ENCODE measurements around the gene RNASE13. TPM values are rescaled to one million over a fixed set of nuclear protein-coding genes. Genes with fewer than 3 reads are reported as not detected.
"Not testable (repeated sequence)": the region's sequence is repeated elsewhere in the genome, so short reads cannot be mapped to it uniquely, and the experiment has no call there.

The RNASE13 gene
- total RNA-seq, 1 donor from 2014 or later: not detected

DNA sequence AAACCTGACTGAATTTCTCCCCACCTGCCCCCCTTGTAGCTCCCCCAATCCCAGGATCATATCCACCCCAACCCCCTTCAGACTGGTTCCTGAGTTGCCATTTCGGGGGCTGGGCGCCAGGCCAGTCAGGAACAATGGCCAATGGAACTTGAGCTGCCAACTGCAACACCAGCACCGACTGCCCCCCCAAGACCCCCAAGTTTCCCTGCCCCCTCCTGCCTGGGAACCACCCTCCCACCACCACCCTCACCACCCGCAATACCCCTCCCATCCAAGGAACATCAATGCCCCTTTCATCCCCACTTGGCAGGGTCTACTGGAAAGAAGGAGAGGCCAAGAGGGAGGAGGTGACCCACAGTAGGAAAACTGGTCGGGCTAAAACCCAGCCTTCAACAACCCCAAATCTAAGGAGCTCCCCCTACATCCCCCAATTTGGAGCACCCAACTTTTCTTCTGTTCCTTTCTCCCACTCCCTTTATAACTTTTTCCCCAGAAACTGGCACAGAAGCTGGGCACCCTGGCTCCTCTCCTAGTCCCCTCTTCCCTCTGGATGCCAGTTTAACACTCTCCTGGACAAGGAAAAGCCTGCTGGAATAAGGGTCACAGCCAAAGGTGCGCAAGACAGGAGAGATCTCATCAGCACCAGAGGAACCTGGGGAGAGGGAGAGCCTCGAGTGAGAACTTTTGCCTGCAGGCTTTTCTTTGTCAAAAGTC, 8.2 kb downstream of the RNASE13 start:
- no peak for DNase-seq (ENCODE audit: low spot score)
- intact Hi-C loops (cut with DNase I): no loop called here

DNA sequence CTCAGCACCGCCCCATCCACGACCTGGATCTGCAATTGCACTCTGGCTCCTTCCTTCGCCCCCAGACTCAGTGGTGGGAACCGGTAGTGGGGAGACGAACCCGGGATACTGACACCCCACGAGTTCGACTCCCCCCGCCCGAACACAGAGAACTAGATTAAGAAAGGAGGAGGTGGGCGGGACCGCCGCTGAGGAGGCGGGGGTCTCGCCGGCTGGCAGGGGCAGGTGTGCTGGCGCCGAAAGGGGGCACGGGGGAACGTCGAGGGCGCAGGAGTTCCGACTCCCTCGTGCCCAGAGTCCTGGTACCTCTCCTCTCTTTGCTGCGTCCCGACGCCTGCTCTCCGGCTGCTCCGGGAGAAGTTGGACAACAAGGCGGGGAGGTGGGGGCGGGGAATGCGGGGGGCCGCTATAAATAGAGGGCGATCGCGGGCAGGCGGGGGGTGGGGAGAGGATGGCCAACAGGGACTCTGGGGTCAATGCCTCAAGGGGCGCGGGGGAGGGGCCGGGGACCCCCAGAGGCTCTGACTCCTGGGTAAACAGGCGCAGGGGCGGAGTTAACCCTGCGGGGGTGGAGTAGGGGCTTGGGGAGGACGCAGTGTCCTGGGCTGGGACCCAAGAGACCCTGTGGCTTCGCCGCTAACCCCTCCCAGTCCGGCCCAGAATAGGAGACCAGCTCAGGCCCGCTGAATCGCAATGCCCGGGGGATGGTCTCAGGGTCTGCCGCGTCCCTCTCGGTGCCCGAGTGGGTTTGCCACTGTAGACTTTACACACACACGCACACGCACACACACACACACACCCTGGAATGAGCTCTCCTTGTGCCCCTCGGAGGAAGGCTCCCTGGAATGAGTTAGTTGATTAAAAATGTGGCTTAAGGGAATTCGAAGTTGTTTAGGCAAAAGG, 9.0 kb downstream of the RNASE13 start:
- peak; percentile 89 for DNase-seq (ENCODE audit: low spot score)
- intact Hi-C loops (cut with DNase I): loop anchor here (2.0 kb wide), 1 partner anchor 45 kb away; the partner anchor contains the start of gene ARHGEF40

DNA sequence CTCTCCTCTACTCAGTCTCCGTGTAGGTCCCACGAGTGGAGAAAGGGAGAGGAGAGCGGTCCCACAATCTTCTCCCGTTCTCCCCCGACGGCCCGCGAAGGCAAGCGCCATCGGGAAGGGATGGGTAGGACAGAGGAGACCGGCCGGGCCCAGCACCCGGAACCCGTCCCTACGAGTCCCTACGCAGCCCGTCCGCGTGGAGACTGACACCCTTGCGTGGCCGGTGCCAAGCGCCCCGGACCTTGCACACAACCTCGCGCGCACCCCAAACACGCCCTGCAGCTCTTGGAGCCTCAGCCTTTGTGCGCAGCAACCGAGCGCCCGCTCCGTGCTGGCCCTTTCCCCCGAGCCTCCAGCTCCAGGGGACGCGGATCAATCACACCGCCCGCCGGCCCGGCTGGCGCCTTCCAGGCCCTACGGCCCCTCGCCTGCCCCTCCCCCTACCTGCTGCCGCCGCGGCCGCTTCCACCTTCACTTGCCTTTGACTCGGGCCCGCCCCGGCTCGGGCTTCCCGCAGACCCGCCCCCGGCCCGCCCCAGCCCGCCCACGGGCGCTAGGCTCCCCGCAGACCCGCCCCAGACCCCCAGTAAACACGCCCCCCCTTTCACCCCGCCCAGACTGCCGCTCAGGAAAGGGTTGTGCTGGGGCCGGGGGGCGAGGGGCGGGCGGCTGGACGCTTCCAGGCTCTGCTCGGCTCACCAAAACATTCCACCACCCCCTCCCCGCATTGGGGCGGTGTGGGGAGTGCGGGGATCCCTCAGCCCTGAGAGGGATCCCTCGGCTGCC, 9.8 kb downstream of the RNASE13 start, which contains the start of gene NDRG2:
Gene NDRG2 (minus strand): TSS at position 477 of the 786 bp plus-strand sequence. CDS start 1,746 bp downstream, outside the sequence.
- DNase-seq (ENCODE audit: low spot score): peak; percentile 90
- intact Hi-C loops (cut with DNase I): loop anchor here (2.0 kb wide), 1 partner anchor 46 kb away; the partner anchor contains the start of gene ARHGEF40

DNA sequence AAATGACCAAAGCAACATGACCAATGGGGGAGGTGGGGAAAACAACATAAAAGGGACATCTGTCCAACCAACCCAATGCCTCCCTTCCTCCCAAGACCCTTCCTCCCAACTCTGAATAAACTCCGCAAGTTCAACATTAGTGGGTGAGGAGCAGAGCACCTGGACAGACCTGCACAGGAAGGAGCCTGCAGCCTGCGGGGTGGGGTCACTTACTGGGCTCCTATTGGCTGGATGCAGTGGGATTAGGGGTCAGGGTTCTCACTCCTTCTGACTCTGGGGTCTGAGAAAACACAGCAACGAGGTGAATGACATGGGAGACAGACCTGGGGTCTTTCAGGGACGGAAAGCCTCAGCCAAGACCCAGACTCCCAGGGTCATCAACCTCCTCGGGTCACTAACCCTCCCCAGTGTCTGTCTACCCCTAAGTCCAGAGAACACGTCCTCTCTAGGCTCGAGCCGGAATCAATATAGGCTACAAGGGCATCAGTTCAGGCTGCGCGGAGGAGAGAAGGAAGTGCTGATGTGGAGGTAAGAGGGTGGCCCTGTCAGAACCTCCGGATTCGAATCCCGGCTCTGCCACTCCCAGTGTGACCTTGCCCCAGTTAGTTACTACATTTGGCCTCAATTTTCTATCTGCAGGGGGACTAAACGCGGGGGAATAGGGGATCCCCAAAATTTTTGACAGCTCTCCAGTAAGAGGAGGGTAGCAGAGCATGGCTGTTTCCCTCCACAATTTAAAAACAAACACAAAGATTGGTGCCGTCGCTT, 10.6 kb downstream of the RNASE13 start:
- intact Hi-C loops (cut with DNase I): loop anchor here (2.0 kb wide), 1 partner anchor 47 kb away; the partner anchor contains the start of gene ARHGEF40
- DNase-seq (ENCODE audit: low spot score): no peak

DNA sequence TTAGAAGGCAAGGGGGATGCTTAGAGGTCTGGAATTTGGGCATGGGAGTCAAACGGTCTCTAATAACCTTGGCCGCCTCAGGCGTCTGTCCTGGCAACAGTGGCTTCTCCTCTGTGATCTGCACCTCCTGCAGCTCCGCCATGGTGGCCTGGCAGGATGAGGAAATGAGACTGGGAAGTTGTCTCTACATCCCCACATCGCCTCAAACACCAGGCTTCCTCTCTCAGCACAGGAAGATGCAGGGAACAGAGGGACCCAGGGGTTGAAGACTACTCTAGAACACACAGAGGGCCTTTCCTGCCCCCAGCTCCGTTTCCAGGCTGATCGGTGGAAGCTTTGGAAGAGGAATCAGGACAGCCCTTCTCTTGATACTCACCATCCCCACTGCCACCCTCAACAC, 11.4 kb downstream of the RNASE13 start:
- intact Hi-C loops (cut with DNase I): no loop called here
- no peak for DNase-seq (ENCODE audit: low spot score)

DNA sequence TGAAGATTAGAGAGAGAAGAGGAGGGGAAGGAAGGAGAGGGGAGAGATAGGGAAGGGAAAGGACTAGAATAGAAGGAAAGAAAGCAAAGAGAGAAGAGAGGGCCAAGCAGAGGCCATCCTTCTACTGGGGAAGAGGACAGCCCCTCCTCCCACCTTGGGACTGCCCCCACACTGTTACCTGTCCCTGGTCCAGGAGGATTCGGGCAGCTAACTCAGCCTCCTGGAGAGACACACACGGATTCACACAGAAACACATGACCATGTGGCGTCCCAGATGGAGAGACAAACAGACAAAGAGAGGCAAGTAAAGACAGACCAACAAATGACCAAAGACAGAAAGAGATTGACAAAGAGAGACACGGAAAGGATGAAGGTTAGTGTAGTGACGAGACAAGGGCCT, 11.9 kb downstream of the RNASE13 start:
- intact Hi-C loops (cut with DNase I): no loop called here

DNA sequence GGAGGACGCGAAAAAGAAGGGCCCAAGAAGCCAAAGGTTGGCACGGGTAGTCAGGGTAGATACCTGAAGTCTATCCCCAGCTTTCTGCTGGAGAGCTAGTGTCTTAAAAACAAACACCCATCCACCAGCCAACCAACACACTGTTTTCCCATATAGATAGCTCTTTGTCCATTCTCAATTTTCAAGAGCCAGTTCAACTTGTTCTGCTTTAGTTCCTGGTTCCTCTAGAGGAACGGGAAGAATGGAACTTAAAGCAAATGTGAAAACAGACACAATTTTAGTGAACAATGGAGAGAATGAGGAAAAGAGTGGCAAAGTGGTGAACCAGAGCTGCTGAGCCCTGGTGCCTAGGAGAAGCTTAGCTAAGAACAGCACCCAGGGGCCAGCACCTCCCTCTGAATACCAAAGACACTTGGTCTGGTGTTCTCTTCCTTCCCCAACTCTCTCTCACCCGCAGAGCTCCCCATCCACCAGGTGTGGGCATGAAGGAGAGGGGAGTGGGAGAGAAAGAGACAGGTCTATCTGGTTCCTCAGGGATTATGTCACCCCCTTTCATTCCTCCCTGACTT, 13.5 kb downstream of the RNASE13 start:
- DNase-seq (ENCODE audit: low spot score): no peak
- intact Hi-C loops (cut with DNase I): no loop called here

More for the DNA sequence above, 11.9 kb downstream of the RNASE13 start:
- DNase-seq (ENCODE audit: low spot score): no peak

DNA sequence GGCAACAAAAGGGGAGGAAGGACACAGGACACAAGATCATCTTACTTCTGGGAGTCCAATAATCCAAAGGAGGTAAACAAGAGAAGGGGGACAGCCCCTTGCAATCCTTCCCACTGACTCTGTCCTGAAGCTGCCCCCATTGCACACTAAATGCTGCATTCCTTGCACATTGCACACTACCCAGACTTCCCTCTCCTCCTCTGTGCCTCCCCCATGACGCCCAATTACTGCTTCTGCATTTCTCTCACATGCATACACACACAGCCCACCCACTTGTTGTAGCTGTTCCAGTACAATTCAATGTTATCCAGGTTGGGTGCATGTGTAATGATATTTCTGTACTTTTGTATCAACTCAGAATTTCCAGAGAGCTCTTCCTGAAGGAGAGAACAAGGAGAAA, 15.2 kb downstream of the RNASE13 start:
- intact Hi-C loops (cut with DNase I): loop anchor here (5.0 kb wide), 1 partner anchor 73 kb away; no protein-coding TSS in a partner anchor
- DNase-seq (ENCODE audit: low spot score): no peak

DNA sequence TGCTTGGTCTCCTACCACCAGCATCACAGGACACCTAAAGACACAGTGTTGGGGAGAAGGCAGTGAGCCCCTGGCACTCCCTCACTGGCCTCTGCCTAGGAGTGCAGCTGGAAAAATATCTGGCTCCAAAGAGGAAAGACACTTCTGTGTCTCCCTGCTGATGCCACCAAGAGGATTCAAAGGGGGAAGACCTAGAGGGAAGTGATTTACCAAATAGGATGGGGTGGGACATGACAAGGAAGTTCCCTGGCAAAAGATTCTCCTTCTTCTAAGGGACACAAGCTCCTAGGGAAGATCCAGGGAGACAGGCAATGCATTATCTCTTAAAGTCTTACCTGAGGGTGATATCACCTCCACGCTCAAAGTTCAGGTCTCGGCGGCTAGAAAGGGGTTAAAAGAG, 15.8 kb downstream of the RNASE13 start:
- intact Hi-C loops (cut with DNase I): loop anchor here (5.0 kb wide), 1 partner anchor 74 kb away; no protein-coding TSS in a partner anchor
- no peak for DNase-seq (ENCODE audit: low spot score)

DNA sequence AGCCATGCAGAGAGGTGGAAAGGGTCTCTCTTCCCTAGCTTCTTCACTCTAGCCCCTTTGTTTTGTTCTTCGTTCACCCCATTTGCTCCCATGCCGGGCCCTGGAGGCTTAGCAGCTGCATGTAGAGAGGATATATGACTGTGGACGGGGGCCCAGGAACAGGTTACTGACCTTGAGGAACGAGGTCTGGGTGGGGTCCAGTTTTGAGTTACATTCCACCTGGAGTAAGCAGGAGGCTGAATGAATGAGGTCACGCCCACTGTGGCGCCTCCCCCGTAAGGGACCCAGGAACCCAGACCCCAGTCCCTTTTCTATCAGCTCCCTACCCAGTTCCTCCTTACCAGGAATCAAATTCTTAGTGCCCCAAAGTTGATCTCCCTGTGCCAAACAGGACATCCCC, 16.3 kb downstream of the RNASE13 start:
- intact Hi-C loops (cut with DNase I): loop anchor here (5.0 kb wide), 1 partner anchor 74 kb away; no protein-coding TSS in a partner anchor

DNA sequence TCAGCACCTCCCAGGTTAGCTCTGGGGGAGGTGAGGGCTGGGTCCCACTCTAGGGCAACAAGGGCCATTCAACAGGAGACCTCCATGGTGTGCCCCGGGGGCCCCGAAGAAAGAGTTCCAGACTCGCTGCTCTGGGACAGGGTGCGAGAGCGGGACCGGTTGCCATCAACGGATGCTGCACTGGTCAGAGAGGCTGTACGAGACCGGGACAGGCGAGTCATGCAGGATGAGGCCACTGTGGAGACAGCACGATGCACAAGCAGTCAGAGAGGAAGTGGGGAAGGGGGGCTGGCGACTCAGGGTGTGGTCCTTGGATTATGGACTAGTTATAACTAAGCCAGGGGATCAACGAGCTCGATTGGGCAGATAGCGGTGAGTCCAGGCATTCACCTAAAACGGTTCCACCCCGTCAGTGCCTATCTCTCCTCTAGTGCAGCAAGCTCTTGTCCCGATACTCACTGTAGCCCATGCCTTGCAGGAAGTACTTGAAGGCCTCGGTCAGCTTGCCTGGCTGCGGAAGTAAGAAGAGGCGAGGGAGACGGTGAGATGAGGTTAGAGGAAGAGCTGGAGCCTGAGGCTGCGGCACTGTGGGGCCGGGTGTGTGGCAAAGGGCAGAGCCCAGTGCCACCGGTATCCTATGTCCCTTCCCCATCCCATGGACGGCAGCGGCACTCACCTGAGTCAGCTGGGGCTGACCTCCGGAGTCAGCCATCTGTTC, 16.9 kb downstream of the RNASE13 start:
- DNase-seq (ENCODE audit: low spot score): no peak
- intact Hi-C loops (cut with DNase I): loop anchor here (5.0 kb wide), 1 partner anchor 75 kb away; no protein-coding TSS in a partner anchor

More for the DNA sequence above, 16.3 kb downstream of the RNASE13 start:
- no peak for DNase-seq (ENCODE audit: low spot score)

DNA sequence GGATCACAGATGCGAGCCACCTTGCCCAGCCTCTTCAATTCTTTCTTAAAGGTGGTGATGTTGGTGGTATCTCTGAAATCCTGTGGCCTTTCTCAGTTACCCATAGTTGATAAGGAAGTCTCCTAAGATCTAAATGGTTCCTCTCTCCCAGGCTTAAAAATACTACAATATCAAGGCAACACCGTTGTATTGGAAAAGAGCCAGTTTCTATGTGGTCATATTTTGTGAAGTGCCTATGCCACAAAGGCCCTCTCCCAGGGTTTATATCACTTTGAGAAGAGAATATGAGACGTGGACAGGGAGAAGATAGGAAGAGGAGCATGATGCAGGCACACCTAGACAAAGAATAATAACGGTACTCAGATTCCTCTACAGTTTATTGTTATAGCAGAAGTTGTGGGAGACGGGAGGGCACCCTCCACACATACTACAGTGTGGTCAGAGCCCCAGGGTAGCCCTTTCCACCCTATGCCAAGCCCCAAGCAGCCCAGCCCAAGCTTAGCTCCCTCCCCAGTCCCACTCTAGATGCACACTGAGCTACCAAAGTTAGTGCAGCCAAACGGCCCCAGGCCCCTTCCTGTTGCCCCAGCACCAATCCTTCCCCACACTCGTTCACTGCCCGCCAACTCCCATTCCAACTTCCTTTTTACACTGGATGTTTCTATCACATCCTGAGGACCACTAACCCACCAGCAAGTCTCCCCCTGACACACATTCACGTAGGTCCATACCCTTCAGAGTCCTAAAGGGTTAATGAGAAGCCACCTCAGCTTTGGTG, 18.0 kb downstream of the RNASE13 start:
- intact Hi-C loops (cut with DNase I): loop anchor here (5.0 kb wide), 1 partner anchor 76 kb away; no protein-coding TSS in a partner anchor
- DNase-seq (ENCODE audit: low spot score): no peak

DNA sequence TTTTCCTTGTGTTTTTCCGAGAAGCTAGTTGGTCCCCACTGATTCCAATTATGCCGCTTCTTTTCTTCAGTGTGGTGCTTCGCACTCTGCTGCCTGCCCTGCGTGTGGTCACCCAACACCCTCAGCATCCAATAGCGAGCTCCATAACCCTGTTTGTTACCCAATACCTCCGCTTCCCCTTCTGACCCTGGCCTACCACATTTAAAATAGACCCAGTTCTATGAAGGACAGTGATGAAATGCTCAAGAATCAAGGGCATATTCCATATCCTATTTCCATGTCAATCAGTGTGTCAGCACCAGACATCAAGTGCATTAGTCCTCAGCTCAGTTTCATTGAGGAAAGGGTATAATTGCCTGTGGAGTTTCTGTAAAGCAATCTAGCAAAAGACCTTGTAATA, 19.3 kb downstream of the RNASE13 start:
- no peak for DNase-seq (ENCODE audit: low spot score)
- intact Hi-C loops (cut with DNase I): loop anchor here (5.0 kb wide), 1 partner anchor 77 kb away; no protein-coding TSS in a partner anchor

DNA sequence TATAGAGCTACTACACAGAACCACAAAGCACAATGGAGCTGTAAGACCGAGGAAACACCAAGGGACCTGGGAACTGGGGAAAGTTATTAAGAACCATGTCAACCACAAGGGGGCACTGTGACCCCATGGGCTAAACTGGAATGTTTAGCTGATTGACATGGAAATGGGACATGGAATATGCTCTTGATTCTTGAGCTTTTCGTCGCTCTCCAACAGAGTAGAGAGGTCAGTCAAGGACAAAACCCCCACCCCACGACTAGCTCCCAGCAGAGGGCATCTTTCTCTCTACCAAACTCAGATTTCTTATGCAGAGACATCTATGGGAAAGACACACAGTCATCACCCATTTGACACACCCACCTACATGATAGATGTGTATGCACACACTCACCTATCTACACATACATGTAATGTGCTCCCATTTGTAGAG, 19.8 kb downstream of the RNASE13 start:
- intact Hi-C loops (cut with DNase I): loop anchor here (1.0 to 5.0 kb wide), 2 partner anchors 26 to 78 kb away; no protein-coding TSS in a partner anchor
- peak; percentile 83 for DNase-seq (ENCODE audit: low spot score)

DNA sequence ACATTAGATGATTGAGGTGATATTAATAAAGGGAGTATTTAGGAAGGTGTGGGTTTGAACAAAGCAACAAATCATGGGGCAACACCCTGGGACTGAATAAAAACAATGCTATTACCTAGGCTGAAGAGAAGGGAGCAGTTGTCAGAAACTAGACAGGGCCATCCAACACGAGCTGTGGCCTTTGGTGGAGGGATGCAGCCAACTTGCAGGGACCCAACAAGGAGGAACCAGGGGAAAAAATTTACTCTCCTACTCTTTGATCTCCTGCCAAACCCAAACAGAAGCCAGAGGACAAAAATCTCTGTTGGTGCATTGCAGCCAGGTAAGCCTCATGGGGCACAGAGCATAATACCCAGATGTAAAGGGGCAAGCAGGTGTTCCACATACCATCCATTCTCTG, 23.5 kb downstream of the RNASE13 start:
- intact Hi-C loops (cut with DNase I): no loop called here

DNA sequence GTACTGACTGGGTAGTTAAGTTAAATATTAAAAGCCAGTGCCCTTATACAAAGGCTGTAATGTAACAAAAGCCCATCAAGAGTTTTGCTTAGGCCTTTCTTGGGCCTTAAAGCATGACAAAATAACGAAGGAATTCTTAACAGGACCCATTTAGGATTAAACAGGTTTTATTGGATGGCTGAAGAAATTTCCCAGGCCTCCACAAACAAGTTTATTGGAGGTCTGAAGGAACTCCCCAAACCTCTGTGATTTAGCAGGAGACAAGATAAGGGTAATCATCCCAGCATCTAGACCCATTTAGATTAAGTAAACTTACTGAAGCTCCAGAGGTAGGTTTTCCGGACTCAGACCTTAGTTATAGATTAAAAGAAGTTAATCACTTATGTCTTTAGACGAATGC, 24.9 kb downstream of the RNASE13 start:
- DNase-seq (ENCODE audit: low spot score); intact Hi-C loops (cut with DNase I): not testable (repeated sequence)

More for the DNA sequence above, 23.5 kb downstream of the RNASE13 start:
- DNase-seq (ENCODE audit: low spot score): no peak

All from cardiac septum (tissue), 1 donor.